A673 (cell line): ENCODE measurements around the gene MYL12B. TPM values are rescaled to one million over a fixed set of nuclear protein-coding genes. Genes with fewer than 3 reads are reported as not detected.
"Not testable (repeated sequence)": the region's sequence is repeated elsewhere in the genome, so short reads cannot be mapped to it uniquely, and the experiment has no call there.

Source experiments
- BruUV-seq: library from RNA; stranded (reverse); fragments of 400-500 nt; replicated peaks from 2 replicates; lab custom pipeline; 2021; lab: Mats Ljungman, UMichigan
- CTCF ChIA-PET: fragments of 300-600 bp; sonication (Branson Sonifier 250); formaldehyde crosslinking; loops from one replicate; lab custom pipeline; 2022; ENCODE audit warnings: antibody characterized with exemption; lab: Charles Lee
- POLR2A ChIA-PET: fragments of 300-600 bp; sonication (Branson Sonifier 250); formaldehyde crosslinking; loops from one replicate; lab custom pipeline; 2022; ENCODE audit warnings: antibody characterized with exemption; ENCODE audit not compliant: low non-redundant PET; lab: Charles Lee
- DNase-seq: peaks from one replicate; pipeline ENCODE4 v3.0.0-alpha.2; 2015; ENCODE audit warnings: low spot score
- H3K27ac ChIP-seq: fragments of 200-600 bp; sonication (generic); 2 replicates; pipeline ENCODE4 v1.5.1; 2016; ENCODE audit warnings: mixed run types, low read depth, mild to moderate bottlenecking, mixed read lengths, antibody characterized with exemption, low read length; ENCODE audit not compliant: poor library complexity, severe bottlenecking
- H3K27me3 ChIP-seq: fragments of 200-600 bp; sonication (generic); replicated peaks from 2 replicates; pipeline ENCODE4 v1.6.1; 2017; ENCODE audit warnings: mixed run types, low read depth, mild to moderate bottlenecking, mixed read lengths, antibody characterized with exemption, low read length; ENCODE audit not compliant: insufficient read depth, poor library complexity
- H3K36me3 ChIP-seq: fragments of 200-600 bp; sonication (generic); 2 replicates; pipeline ENCODE4 v1.6.1; 2016; ENCODE audit warnings: mixed run types, mild to moderate bottlenecking, mixed read lengths, antibody characterized with exemption, low read length; ENCODE audit not compliant: insufficient read depth, poor library complexity, severe bottlenecking
- H3K4me1 ChIP-seq: fragments of 200-600 bp; sonication (generic); 2 replicates; pipeline ENCODE4 v1.6.1; 2017; ENCODE audit warnings: mixed run types, mild to moderate bottlenecking, mixed read lengths, antibody characterized with exemption, low read length; ENCODE audit not compliant: insufficient read depth, poor library complexity, severe bottlenecking
- H3K4me3 ChIP-seq: fragments of 200-600 bp; sonication (generic); 2 replicates; pipeline ENCODE4 v1.5.1; 2016; ENCODE audit warnings: low read depth, mixed run types, mild to moderate bottlenecking, mixed read lengths, low read length; ENCODE audit not compliant: poor library complexity, severe bottlenecking
- H3K9me3 ChIP-seq: fragments of 200-600 bp; sonication (generic); 2 replicates; pipeline ENCODE4 v1.6.1; 2016; ENCODE audit warnings: mixed run types, low read depth, mild to moderate bottlenecking, mixed read lengths, antibody characterized with exemption, low read length; ENCODE audit not compliant: poor library complexity, severe bottlenecking
- EZH2 ChIP-seq: fragments of 200-600 bp; sonication (generic); IDR thresholded peaks from 2 replicates; pipeline ENCODE4 v1.6.1; 2017; ENCODE audit warnings: borderline replicate concordance, low read depth, mild to moderate bottlenecking, mixed read lengths, antibody characterized with exemption, low read length; ENCODE audit not compliant: poor library complexity, severe bottlenecking
- intact Hi-C: fragments of 100-400 bp; cut with micrococcal nuclease; formaldehyde crosslinking; loops from one replicate; pipeline ENCODE4 v1.10.0; 2022; ENCODE audit not compliant: unreplicated experiment
- total RNA-seq: library from RNA; stranded (reverse); gene quantifications from 2 replicates; pipeline ENCODE4 v1.2.3, GENCODE V29; 2021
- TF ChIP-seq, protein P1 (sequence below): fragments of 300-800, 200-600 bp; sonication (generic); conservative IDR thresholded peaks from 2 replicates; pipeline ENCODE4 v1.5.1; 2017; ENCODE audit warnings: low read depth, mild to moderate bottlenecking, antibody characterized with exemption, low read length, moderate library complexity, mixed read lengths

Gene MYL12B
- total RNA-seq, 1 experiment from 2014 or later, result 389 TPM

DNA sequence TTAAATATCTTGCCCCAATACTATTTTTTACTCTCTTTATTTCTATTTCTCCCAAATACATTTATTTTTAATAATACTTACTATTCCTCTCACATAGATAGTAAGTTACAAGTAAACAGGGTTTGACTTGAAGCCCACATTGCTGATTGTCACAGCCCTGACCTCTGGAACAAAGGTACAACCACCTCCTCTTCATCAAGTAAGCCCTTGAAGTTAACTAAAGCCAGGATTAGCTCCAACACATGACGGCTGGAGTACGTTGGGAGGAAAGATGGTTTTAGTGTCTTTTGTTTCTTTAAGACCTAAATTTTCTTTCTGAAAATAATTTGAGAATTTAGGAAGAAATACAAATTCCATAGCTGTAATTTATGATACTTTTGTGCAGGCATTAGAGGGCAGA, 43.1 kb upstream of the MYL12B start:
- no peak for TF ChIP-seq EZH2
- TF ChIP-seq, protein P1, sequence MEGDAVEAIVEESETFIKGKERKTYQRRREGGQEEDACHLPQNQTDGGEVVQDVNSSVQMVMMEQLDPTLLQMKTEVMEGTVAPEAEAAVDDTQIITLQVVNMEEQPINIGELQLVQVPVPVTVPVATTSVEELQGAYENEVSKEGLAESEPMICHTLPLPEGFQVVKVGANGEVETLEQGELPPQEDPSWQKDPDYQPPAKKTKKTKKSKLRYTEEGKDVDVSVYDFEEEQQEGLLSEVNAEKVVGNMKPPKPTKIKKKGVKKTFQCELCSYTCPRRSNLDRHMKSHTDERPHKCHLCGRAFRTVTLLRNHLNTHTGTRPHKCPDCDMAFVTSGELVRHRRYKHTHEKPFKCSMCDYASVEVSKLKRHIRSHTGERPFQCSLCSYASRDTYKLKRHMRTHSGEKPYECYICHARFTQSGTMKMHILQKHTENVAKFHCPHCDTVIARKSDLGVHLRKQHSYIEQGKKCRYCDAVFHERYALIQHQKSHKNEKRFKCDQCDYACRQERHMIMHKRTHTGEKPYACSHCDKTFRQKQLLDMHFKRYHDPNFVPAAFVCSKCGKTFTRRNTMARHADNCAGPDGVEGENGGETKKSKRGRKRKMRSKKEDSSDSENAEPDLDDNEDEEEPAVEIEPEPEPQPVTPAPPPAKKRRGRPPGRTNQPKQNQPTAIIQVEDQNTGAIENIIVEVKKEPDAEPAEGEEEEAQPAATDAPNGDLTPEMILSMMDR, result no peak
- CTCF ChIA-PET, result no interaction called here
- no TSS peak for BruUV-seq
- no peaks in the 10 kb centered on the region for H3K9me3 ChIP-seq
- H3K27me3 ChIP-seq, result no peaks in the 10 kb centered on the region
- no peaks in the 10 kb centered on the region for H3K4me1 ChIP-seq
- DNase-seq, result no peak
- H3K36me3 ChIP-seq, result no peaks in the 10 kb centered on the region
- POLR2A ChIA-PET, result no interaction called here
- intact Hi-C loops, result no loop called here
- no peak overlapping the region for H3K27ac ChIP-seq
- no peak overlapping the region for H3K4me3 ChIP-seq

- no TSS peak for BruUV-seq
- POLR2A ChIA-PET, result no interaction called here
- no peak for TF ChIP-seq EZH2
- TF ChIP-seq, protein P1, result no peak
- no peaks in the 10 kb centered on the region for H3K27me3 ChIP-seq
- DNase-seq, result no peak
- no peaks in the 10 kb centered on the region for H3K9me3 ChIP-seq
- intact Hi-C loops, result no loop called here
- no peaks in the 10 kb centered on the region for H3K4me1 ChIP-seq
- no peak overlapping the region for H3K4me3 ChIP-seq
- H3K27ac ChIP-seq, result no peak overlapping the region
- H3K36me3 ChIP-seq, result no peaks in the 10 kb centered on the region
- CTCF ChIA-PET, result no interaction called here
Measured at GRCh38 chr18:3219241-3219630, 42.7 kb upstream of the MYL12B start.

- ChIA-PET POLR2A (no interaction called here), CTCF (no interaction called here)
- Histone ChIP-seq H3K27ac (no peak within 1 kb of the TSS), H3K4me1 (no peaks in the 10 kb centered on the region), H3K27me3 (no peaks in the 10 kb centered on the region), H3K9me3 (no peaks in the 10 kb centered on the region), H3K4me3 (no peak within 1 kb of the TSS), H3K36me3 (no peaks in the 10 kb centered on the region)
- DNase-seq, result no peak
- intact Hi-C loops, result no loop called here
- TF ChIP-seq, protein P1, result no peak
- no peak for TF ChIP-seq EZH2
- no TSS peak for BruUV-seq
Measured at GRCh38 chr18:3219631-3220335, 42.1 kb upstream of the MYL12B start, which contains the start of gene MYOM1. TSS of gene MYOM1 (minus strand) at chr18:3219968. CDS start at chr18:3215223, 4,745 bp downstream.

- POLR2A ChIA-PET, H3K27ac ChIP-seq, BruUV-seq, H3K9me3 ChIP-seq, DNase-seq, H3K36me3 ChIP-seq, intact Hi-C loops, H3K4me3 ChIP-seq, CTCF ChIA-PET, H3K4me1 ChIP-seq, H3K27me3 ChIP-seq: not testable (repeated sequence)
Measured at GRCh38 chr18:3220868-3221267, 41.1 kb upstream of the MYL12B start.
